GM23338 (cell line): ENCODE results near the gene PID1. TPM values are rescaled to one million over a fixed set of nuclear protein-coding genes. Genes with fewer than 3 reads are reported as not detected.

Source experiments
- ATAC-seq: fragments of 200-7000 bp; cut with Tn5 transposase; 3 replicates; pipeline ENCODE4 v1.9.1; 2020
- DNase-seq: peaks from one replicate; pipeline ENCODE4 v3.0.0-alpha.2; 2015; ENCODE audit warnings: low spot score
- H2AFZ ChIP-seq: fragments of 200-600 bp; sonication (generic); 2 replicates; pipeline ENCODE4 v1.8.0; 2016; ENCODE audit warnings: antibody characterized with exemption, mild to moderate bottlenecking, moderate library complexity
- H3F3A ChIP-seq: fragments of 200-600 bp; sonication (generic); replicated peaks from 2 replicates; pipeline ENCODE4 v1.8.0; 2017; ENCODE audit warnings: antibody characterized with exemption, mixed run types, low read depth
- H3K27ac ChIP-seq: fragments of 200-600 bp; sonication (generic); 2 replicates; pipeline ENCODE4 v1.6.1; 2016; ENCODE audit warnings: low read depth
- H3K27me3 ChIP-seq: fragments of 200-600 bp; sonication (generic); 2 replicates; pipeline ENCODE4 v1.8.0; 2016; ENCODE audit warnings: mild to moderate bottlenecking, mixed run types, moderate library complexity; ENCODE audit not compliant: insufficient read depth
- H3K36me3 ChIP-seq: fragments of 200-600 bp; sonication (generic); 2 replicates; pipeline ENCODE4 v1.8.0; 2016; ENCODE audit warnings: mild to moderate bottlenecking; ENCODE audit not compliant: insufficient read depth
- H3K4me1 ChIP-seq: fragments of 200-600 bp; sonication (generic); 2 replicates; pipeline ENCODE4 v1.8.0; 2016; ENCODE audit warnings: mild to moderate bottlenecking, moderate library complexity; ENCODE audit not compliant: insufficient read depth
- H3K4me2 ChIP-seq: fragments of 200-600 bp; sonication (generic); 2 replicates; pipeline ENCODE4 v1.7.1; 2017; ENCODE audit warnings: mixed run types
- H3K4me3 ChIP-seq: fragments of 200-600 bp; sonication (generic); 2 replicates; pipeline ENCODE4 v1.6.1; 2016; ENCODE audit warnings: mixed run types
- H3K79me2 ChIP-seq: fragments of 200-600 bp; sonication (generic); replicated peaks from 2 replicates; pipeline ENCODE4 v1.8.0; 2017; ENCODE audit warnings: mild to moderate bottlenecking; ENCODE audit not compliant: insufficient read depth
- H3K9me2 ChIP-seq: fragments of 200-600 bp; sonication (generic); 2 replicates; pipeline ENCODE4 v1.8.0; 2017; ENCODE audit not compliant: insufficient read depth
- H4K20me1 ChIP-seq: fragments of 200-600 bp; sonication (generic); replicated peaks from 2 replicates; pipeline ENCODE4 v1.8.0; 2017; ENCODE audit warnings: mild to moderate bottlenecking; ENCODE audit not compliant: insufficient read depth
- H3K27ac Mint-ChIP-seq: 2 replicates; pipeline ENCODE4 v1.8.0; 2020; ENCODE audit warnings: inconsistent platforms, mild to moderate bottlenecking, moderate library complexity, mixed read lengths
- H3K27me3 Mint-ChIP-seq: 3 replicates; pipeline ENCODE4 v1.8.0; 2022; ENCODE audit warnings: low read depth, mild to moderate bottlenecking, moderate library complexity, mixed read lengths, inconsistent platforms; ENCODE audit not compliant: insufficient read depth, poor library complexity
- H3K36me3 Mint-ChIP-seq: 3 replicates; pipeline ENCODE4 v1.8.0; 2021; ENCODE audit warnings: low read depth, mild to moderate bottlenecking, inconsistent platforms, moderate library complexity, mixed read lengths
- H3K4me1 Mint-ChIP-seq: 3 replicates; pipeline ENCODE4 v1.8.0; 2020; ENCODE audit warnings: mild to moderate bottlenecking, inconsistent platforms, mixed read lengths
- H3K4me3 Mint-ChIP-seq: 3 replicates; pipeline ENCODE4 v1.8.0; 2021; ENCODE audit warnings: moderate library complexity, mild to moderate bottlenecking, inconsistent platforms, mixed read lengths
- H3K9me3 Mint-ChIP-seq: 3 replicates; pipeline ENCODE4 v1.8.0; 2020; ENCODE audit warnings: moderate library complexity, mild to moderate bottlenecking, inconsistent platforms, mixed read lengths
- CREB1 ChIP-seq: fragments of 250-450 bp; sonication (Bioruptor Pico); IDR thresholded peaks from 2 replicates; pipeline ENCODE4 v1.5.0; 2020; ENCODE audit warnings: low read depth, mild to moderate bottlenecking, moderate library complexity
- EZH2 ChIP-seq: fragments of 200-600 bp; sonication (generic); IDR thresholded peaks from one replicate; pipeline ENCODE4 v1.8.0; 2017; ENCODE audit warnings: antibody characterized with exemption, mild to moderate bottlenecking, low read depth; ENCODE audit not compliant: unreplicated experiment
- EZH2phosphoT487 ChIP-seq: fragments of 200-600 bp; sonication (generic); IDR thresholded peaks from one replicate; pipeline ENCODE4 v1.8.1; 2018; ENCODE audit warnings: antibody characterized with exemption; ENCODE audit not compliant: unreplicated experiment
- JUNB ChIP-seq: IDR thresholded peaks from one replicate; pipeline ENCODE4 v1.6.1; 2016; ENCODE audit warnings: antibody characterized with exemption; ENCODE audit not compliant: unreplicated experiment
- NANOG ChIP-seq: IDR thresholded peaks from 2 replicates; pipeline ENCODE4 v1.6.1; 2016; ENCODE audit warnings: antibody characterized with exemption, borderline replicate concordance
- POLR2AphosphoS5 ChIP-seq: IDR thresholded peaks from 2 replicates; pipeline ENCODE4 v1.6.1; 2016; ENCODE audit warnings: antibody characterized with exemption, low read depth
- STAT1 ChIP-seq: IDR thresholded peaks from one replicate; pipeline ENCODE4 v1.6.1; 2016; ENCODE audit warnings: antibody characterized with exemption; ENCODE audit not compliant: unreplicated experiment
- ZNF114 ChIP-seq: fragments of 250-450 bp; sonication (Bioruptor Pico); IDR thresholded peaks from 2 replicates; pipeline ENCODE4 v1.5.0; 2020; ENCODE audit warnings: mild to moderate bottlenecking, moderate library complexity
- ZNF331 ChIP-seq: fragments of 250-450 bp; sonication (Bioruptor Pico); IDR thresholded peaks from 2 replicates; pipeline ENCODE4 v1.5.0; 2020; ENCODE audit warnings: low read depth, mild to moderate bottlenecking, moderate library complexity
- polyA plus RNA-seq: library from polyadenylated mRNA; unstranded; fragments of >200 nt; fragmentation: Nextera tagmentation; extraction: Ambion mirVana; gene quantifications from 2 replicates; pipeline ENCODE4 v1.2.1, GENCODE V29; 2016
- total RNA-seq: library from RNA; depleted of rRNA; stranded (reverse); fragments of >200 nt; shearing (Covaris generic); gene quantifications from 2 replicates; pipeline ENCODE4 v1.2.3, GENCODE V29; 2014
- TF ChIP-seq, protein P1 (sequence below): IDR thresholded peaks from 2 replicates; pipeline ENCODE4 v1.6.1; 2016; ENCODE audit warnings: antibody characterized with exemption
- TF ChIP-seq, protein P2 (sequence below), 2 experiments: fragments of 200-600 bp in 1 of 2; sonication (generic) in 1 of 2; conservative IDR thresholded peaks; 2 replicates each; pipeline versions ENCODE4 v1.5.1 to v1.6.1; 2016 to 2017; ENCODE audit warnings: antibody characterized with exemption in 2 of 2, low read depth in 2 of 2, mild to moderate bottlenecking in 2 of 2, moderate library complexity in 1 of 2
- TF ChIP-seq, protein P3 (sequence below): IDR thresholded peaks from one replicate; pipeline ENCODE4 v1.6.1; 2018; ENCODE audit warnings: antibody characterized with exemption; ENCODE audit not compliant: unreplicated experiment

The PID1 gene
- total and polyA plus RNA-seq, 2 experiments from 2014 or later: 1.7 to 2.4 TPM

DNA sequence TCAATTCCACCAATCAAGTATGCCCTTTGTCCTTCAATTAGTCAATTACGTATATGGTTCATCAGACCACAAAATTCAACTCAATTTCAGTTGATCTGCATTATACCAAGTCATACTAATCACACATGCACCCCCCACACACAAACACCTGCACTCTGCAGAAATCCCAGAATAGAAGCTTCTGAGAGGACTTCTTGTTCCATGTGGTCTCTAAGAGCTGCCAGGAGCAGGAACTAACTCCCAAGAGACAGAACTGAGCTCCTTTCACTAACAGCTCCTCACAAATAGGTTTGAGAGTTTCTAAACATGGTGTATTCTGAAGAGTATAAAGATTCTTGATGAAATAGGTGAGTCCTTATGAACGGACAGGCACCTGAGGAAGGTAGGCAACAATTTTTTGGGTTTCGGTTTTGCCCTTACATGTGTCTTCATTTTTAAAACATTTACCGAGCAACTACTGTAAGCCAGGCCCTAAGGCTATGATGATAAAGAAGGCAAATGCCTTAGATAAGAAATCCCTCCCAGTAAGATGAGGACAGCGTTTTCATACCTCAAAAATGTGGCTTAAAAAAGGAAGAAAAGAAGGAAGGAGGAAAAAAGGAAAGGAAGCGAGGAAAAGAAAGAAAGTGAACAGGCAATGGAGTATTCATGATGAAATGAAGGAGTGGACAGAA lies 183.1 kb downstream of the PID1 start (continued):
- TF ChIP-seq, protein P1, sequence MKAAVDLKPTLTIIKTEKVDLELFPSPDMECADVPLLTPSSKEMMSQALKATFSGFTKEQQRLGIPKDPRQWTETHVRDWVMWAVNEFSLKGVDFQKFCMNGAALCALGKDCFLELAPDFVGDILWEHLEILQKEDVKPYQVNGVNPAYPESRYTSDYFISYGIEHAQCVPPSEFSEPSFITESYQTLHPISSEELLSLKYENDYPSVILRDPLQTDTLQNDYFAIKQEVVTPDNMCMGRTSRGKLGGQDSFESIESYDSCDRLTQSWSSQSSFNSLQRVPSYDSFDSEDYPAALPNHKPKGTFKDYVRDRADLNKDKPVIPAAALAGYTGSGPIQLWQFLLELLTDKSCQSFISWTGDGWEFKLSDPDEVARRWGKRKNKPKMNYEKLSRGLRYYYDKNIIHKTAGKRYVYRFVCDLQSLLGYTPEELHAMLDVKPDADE: no peak
- TF ChIP-seq ZNF331 (CRISPR knock-in tag): no peak
- TF ChIP-seq, protein P2, sequence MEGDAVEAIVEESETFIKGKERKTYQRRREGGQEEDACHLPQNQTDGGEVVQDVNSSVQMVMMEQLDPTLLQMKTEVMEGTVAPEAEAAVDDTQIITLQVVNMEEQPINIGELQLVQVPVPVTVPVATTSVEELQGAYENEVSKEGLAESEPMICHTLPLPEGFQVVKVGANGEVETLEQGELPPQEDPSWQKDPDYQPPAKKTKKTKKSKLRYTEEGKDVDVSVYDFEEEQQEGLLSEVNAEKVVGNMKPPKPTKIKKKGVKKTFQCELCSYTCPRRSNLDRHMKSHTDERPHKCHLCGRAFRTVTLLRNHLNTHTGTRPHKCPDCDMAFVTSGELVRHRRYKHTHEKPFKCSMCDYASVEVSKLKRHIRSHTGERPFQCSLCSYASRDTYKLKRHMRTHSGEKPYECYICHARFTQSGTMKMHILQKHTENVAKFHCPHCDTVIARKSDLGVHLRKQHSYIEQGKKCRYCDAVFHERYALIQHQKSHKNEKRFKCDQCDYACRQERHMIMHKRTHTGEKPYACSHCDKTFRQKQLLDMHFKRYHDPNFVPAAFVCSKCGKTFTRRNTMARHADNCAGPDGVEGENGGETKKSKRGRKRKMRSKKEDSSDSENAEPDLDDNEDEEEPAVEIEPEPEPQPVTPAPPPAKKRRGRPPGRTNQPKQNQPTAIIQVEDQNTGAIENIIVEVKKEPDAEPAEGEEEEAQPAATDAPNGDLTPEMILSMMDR (conservative IDR thresholded peaks at IDR 0.05; ENCODE audit: low read depth in 2 of 2): no peak
- TF ChIP-seq POLR2AphosphoS5: no peak
- TF ChIP-seq NANOG: no peak
- TF ChIP-seq EZH2phosphoT487: no peak
- TF ChIP-seq, protein P3, sequence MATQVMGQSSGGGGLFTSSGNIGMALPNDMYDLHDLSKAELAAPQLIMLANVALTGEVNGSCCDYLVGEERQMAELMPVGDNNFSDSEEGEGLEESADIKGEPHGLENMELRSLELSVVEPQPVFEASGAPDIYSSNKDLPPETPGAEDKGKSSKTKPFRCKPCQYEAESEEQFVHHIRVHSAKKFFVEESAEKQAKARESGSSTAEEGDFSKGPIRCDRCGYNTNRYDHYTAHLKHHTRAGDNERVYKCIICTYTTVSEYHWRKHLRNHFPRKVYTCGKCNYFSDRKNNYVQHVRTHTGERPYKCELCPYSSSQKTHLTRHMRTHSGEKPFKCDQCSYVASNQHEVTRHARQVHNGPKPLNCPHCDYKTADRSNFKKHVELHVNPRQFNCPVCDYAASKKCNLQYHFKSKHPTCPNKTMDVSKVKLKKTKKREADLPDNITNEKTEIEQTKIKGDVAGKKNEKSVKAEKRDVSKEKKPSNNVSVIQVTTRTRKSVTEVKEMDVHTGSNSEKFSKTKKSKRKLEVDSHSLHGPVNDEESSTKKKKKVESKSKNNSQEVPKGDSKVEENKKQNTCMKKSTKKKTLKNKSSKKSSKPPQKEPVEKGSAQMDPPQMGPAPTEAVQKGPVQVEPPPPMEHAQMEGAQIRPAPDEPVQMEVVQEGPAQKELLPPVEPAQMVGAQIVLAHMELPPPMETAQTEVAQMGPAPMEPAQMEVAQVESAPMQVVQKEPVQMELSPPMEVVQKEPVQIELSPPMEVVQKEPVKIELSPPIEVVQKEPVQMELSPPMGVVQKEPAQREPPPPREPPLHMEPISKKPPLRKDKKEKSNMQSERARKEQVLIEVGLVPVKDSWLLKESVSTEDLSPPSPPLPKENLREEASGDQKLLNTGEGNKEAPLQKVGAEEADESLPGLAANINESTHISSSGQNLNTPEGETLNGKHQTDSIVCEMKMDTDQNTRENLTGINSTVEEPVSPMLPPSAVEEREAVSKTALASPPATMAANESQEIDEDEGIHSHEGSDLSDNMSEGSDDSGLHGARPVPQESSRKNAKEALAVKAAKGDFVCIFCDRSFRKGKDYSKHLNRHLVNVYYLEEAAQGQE: no peak
- no peak for TF ChIP-seq STAT1

DNA sequence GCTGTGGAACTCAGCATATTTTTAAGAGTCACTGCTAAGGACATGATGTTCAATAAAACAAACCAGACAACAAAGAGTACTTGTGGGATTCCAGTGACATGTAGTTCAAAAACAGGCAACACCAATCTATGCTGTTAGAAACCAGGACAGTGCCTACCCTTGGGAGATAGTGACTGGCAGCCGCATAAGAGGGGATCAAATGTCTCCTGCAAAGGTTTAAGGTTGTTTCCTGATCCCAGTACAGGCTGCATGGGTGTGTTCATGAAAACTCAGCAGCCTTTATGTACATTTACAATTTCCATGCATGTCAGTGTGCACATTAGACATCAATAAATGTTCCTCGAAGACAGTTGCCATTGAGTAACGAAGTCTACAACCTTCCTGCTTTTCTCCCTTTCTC lies 183.8 kb downstream of the PID1 start:
- Histone ChIP-seq H3F3A (no peaks in the 10 kb centered on the region), H3K4me1 (peaks cover 8% of the 10 kb centered on the region; the same call in 1 of the 2 replicates), H3K27ac (no peak overlapping the region), H3K27me3 (no peaks in the 10 kb centered on the region), H3K4me2 (no peak overlapping the region), H3K36me3 (no peaks in the 10 kb centered on the region), H2AFZ (no peak overlapping the region), H3K9me2 (0 out of 2 replicates have a peak, but pooled peaks cover under 1% of the 10 kb centered on the region), H3K4me3 (no peak overlapping the region), H4K20me1 (no peaks in the 10 kb centered on the region), H3K79me2 (no peaks in the 10 kb centered on the region)
- no peaks in the 10 kb centered on the region for H3K9me3 Mint-ChIP-seq
- TF ChIP-seq STAT1 (no peak), POLR2AphosphoS5 (no peak), CREB1 (CRISPR knock-in tag) (no peak), EZH2 (no peak), JUNB (no peak), ZNF114 (CRISPR knock-in tag) (no peak), ZNF331 (CRISPR knock-in tag) (no peak)
- TF ChIP-seq, protein P3: no peak
- no peak overlapping the region for H3K27ac Mint-ChIP-seq
- ATAC-seq: no peak
- no peaks in the 10 kb centered on the region for H3K27me3 Mint-ChIP-seq
- H3K4me3 Mint-ChIP-seq: no peak overlapping the region
- no peaks in the 10 kb centered on the region for H3K36me3 Mint-ChIP-seq
- H3K4me1 Mint-ChIP-seq: peaks cover 13% of the 10 kb centered on the region
- DNase-seq: no peak
